ENCODE data around the gene PMEPA1.
A peak's percentile ranks its signal among the peaks of the same experiment; 100 is the strongest.

Gene PMEPA1, protein sequence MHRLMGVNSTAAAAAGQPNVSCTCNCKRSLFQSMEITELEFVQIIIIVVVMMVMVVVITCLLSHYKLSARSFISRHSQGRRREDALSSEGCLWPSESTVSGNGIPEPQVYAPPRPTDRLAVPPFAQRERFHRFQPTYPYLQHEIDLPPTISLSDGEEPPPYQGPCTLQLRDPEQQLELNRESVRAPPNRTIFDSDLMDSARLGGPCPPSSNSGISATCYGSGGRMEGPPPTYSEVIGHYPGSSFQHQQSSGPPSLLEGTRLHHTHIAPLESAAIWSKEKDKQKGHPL

DNA sequence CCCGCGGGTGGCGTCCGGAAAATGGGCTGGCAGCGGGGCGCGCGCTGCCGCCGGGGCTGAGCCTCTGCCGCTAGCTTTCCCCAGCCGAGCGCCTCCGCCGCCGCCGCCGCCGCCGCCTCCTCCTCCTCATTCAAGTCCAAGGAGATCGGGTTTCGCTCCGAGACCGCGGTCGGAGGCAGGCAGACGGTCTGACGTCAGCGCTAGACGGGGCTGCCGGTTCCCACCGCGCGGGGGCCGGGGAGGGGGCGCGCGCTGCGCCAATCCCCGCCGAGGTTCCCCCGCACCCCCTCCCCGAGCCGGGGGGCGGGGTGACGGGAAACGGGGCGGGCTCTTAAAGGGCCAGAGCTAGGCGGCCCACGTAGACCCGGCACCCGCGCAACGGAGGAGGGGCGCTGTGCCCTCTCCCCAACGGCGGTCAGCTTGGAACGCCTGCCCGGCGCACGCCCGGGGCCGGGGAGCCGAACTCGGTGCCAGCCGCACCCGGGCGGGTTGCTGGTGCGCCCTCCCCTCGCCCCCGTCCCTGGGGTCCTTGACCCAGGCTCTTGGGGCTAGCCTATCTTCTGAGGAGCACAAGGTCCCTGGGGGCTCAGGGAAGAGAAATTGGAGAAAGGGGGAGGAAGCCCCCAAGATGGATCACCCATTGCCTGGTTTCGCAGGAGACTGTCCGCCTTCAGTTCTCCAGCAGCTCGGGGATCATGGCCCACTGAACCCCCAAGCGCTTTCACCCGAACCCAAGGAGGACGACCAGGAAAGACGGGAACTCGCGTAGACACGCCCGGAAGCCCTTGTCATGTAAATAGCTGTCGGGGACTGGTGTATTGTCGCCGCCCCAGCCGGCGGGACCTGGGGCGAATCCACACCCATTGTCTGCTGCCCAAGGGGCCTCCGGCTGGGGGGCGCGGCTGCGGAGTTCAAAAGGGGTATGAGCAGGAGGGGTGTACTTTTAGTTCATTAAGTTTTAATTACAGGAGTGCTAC is at the start of gene PMEPA1:
PMEPA1 (minus strand) TSS at position 193 of the 977 bp plus-strand sequence. CDS start 433 bp downstream, outside the sequence.
- no peak for TF ChIP-seq POLR2A (IDR thresholded peaks at IDR 0.05; ENCODE audit: low read length)
- no peak for TF ChIP-seq GATA1 (IDR thresholded peaks at IDR 0.05; ENCODE audit: low read depth, low read length)
- DNase-seq, result peak; percentile 48 to 53

DNA sequence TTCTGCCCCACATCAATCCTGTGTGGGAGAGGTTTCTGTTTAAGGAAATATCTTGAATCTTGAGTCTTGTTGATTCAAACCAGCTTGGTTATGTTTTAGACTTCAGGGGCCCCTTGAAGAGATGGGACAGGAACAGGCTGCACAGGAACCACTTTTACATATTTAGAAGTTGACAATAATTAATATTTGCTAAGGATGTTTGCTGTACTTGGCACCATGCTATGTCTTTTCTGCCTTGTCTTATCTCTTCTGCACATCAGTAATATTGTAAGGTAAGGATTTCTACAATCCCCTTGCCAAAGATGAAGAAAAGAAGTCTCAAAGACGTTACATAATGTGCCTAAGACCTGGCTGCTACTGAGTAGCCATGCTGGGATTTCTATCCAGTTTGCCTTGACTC is 48.0 kb upstream of the PMEPA1 start:
- no peak for DNase-seq
- TF ChIP-seq GATA1 (IDR thresholded peaks at IDR 0.05; ENCODE audit: low read depth, low read length), result no peak
- no peak for TF ChIP-seq POLR2A (IDR thresholded peaks at IDR 0.05; ENCODE audit: low read length)

DNA sequence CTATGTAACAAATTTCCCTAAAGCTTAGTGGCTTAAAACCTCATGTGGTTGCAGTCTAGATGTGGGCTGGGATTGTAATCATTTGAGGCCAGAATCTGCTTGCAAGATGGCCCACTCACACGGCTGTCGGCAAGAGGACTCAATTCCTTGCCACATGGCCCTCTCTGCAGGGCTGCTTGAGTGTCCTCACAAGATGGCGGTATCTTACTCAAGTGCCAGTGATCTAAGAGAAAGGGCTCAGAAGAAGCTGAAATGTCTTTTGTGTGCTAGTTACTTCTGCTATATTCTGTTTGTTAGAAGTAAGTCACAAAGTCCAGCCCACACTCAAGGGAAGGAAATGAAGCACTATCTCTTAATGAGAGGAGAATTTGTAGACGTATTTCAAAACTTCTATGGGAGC is 47.1 kb upstream of the PMEPA1 start:
- no peak for TF ChIP-seq GATA1 (IDR thresholded peaks at IDR 0.05; ENCODE audit: low read depth, low read length)
- TF ChIP-seq POLR2A (IDR thresholded peaks at IDR 0.05; ENCODE audit: low read length), result no peak
- DNase-seq, result no peak

DNA sequence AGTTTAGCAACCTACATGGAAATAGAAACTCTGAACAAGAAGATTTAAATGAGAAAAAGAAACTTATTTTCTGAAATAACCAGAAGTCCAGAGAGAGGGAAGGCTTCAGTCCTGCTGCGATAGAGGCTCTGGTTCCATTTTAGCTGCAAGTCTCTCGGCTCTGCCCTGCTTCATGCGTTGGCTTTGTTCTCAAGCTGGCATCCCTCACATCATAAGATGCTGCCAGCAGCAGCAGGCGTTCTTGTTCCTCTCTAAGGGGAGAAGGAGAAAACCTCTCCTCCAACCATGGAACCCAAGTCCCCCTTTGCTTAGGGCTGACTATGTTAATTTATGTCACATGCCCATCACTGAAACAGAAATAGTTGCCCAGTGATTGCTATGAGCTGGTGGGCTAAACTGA is 46.4 kb upstream of the PMEPA1 start:
- TF ChIP-seq GATA1 (IDR thresholded peaks at IDR 0.05; ENCODE audit: low read depth, low read length), result no peak
- no peak for TF ChIP-seq POLR2A (IDR thresholded peaks at IDR 0.05; ENCODE audit: low read length)
- DNase-seq, result no peak

DNA sequence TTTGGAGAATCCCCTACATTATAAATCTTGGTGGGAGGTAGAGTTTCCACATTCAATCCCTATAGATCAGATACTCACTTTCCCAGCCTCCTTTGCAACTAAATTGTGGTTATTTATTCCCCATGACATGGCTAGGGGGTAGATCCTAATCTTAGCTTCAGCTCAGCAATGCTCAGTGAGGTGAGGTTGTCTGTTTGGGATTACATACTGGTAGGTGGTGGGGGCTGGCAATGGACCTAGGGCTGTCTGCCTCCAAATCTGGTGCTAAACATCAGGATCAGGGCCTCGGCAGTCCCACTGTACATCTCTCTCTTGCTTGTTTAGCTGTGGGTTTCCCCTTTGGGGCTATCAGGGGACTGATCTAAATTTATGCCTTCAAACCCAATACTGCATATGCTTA is 45.8 kb upstream of the PMEPA1 start:
- no peak for DNase-seq
- TF ChIP-seq GATA1 (IDR thresholded peaks at IDR 0.05; ENCODE audit: low read depth, low read length) (no peak), POLR2A (IDR thresholded peaks at IDR 0.05; ENCODE audit: low read length) (no peak)

DNA sequence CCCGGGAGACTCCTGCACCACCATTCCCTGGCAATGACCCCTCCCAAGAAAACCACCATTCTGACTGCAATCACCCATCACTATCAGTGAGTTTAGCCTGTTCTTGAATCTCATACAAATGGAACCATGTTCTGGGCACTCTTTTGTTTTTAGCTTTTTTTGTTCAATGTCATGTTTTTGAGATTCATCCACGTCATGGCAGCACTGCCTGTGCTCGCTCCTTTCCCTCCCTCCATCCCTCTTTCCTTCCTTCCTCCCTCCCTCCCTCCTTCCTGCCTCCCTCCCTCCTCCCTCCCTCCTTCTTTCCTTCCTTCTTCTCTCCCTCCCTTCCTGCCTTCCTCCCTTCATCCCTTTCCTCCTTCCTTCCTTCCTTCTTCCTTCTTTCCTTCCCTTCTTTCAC is 44.4 kb upstream of the PMEPA1 start:
- TF ChIP-seq GATA1 (IDR thresholded peaks at IDR 0.05; ENCODE audit: low read depth, low read length), result no peak
- TF ChIP-seq POLR2A (IDR thresholded peaks at IDR 0.05; ENCODE audit: low read length), result no peak
- DNase-seq, result no peak

DNA sequence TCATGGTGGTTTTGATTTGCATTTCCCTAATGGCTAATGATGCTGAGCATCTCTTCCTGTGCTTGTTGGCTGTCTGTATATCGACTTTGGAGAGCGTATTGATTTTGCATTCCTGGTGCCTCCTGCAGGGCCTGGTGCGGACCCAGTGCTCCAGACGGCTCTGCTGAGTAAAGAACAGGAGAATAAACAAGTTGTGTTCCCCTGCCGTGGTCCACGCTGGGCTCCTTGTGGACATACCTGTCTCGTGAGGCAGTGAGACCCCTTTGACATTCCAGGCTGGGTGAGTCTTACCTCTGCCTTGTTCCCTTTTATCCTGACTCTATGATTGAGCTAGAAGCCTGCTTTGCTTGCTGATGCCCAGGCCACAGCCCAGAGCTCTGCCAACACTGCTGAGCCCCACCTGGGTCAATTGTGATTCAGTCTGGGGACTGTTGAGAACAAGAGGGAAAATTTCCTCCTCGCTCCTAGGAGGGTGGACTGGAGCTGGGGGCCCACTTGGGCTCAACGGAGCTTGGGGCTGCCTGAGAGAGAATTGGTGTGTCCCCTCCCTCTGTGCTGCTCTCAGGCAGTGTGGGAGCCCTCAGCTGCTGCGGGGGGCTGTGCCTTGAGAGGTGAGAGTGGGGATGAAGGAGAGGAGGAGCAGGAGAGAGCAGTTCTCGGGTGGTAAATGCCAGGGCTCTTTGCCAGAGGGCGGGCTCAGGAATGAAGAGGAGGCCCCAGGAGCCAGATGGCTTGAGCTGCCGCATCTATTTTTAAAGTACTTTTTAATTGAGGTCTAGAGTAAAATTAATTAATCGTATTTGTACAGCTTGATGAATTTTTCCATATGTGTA is 43.7 kb upstream of the PMEPA1 start:
- no peak for DNase-seq
- TF ChIP-seq POLR2A (IDR thresholded peaks at IDR 0.05; ENCODE audit: low read length), result no peak
- no peak for TF ChIP-seq GATA1 (IDR thresholded peaks at IDR 0.05; ENCODE audit: low read depth, low read length)

DNA sequence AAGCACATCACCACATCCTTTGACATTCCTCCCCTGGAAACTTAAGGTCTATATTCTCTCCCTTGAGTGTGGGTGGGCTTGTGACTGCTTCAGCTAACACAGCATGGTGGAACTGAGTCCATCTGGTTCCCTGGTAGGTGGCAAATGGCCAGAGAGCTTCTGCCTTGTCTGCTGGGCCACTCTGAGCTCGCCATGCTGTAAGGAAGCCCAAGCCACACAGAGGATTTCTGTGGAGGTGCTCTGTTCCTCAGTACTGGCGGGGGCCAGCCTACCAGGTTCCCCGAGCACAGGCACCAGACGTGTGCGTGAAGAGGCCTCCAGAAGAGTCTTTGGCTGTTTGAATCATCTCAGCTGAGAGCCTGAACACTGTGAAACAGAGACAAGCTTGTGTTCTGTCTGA is 41.6 kb upstream of the PMEPA1 start:
- DNase-seq, result no peak
- no peak for TF ChIP-seq GATA1 (IDR thresholded peaks at IDR 0.05; ENCODE audit: low read depth, low read length)

DNA sequence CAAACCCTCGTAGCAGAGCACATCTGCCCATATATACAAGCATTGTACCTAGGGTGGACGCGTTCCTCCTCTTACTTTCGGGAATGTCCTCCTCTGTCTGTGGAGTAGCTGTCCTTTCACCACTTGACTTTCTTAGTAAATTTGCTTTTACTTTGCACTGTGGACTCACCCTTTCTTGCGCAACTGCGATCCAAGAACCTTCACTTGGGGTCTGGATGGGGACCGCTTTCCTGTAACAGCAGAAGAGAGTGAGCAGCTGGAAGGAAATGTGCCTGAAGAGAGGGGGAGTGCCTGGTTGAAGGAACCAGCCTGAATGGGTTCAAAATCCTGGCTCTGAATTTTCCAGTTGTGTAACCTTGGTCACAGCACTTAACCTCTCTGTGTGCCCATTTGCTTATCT is 40.1 kb upstream of the PMEPA1 start:
- TF ChIP-seq POLR2A (IDR thresholded peaks at IDR 0.05; ENCODE audit: low read length), result no peak
- TF ChIP-seq GATA1 (IDR thresholded peaks at IDR 0.05; ENCODE audit: low read depth, low read length), result no peak
- no peak for DNase-seq

DNA sequence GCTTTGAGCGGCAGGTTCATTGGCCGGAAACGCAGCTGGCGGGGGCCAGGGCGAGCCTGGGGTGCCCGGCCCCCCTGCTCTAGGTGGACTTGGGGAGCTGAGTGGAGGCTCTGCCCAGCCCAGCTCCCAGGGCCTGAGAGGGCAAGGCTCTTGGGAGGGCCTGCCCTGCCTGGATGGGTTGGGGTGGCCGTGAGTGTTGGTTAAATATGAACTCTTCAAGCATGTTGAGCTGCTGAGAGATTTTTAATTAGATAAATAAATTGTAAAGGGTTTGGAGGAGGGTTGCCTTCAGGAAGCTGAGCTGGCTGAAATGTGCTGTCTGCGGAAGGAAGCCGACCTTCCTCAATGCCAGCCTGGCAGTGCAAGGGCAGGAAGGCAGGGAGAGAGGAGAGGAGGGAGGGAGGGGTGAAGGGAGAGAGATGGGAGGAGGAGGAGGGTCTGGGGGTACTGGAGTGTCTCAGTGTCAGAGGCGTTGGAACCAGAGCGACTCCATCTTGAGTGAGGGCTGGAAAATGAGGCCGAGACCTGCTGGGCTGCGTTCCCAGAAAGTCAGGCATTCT is 39.4 kb upstream of the PMEPA1 start:
- DNase-seq, result no peak
- TF ChIP-seq GATA1 (IDR thresholded peaks at IDR 0.05; ENCODE audit: low read depth, low read length), result no peak
- no peak for TF ChIP-seq POLR2A (IDR thresholded peaks at IDR 0.05; ENCODE audit: low read length)

DNA sequence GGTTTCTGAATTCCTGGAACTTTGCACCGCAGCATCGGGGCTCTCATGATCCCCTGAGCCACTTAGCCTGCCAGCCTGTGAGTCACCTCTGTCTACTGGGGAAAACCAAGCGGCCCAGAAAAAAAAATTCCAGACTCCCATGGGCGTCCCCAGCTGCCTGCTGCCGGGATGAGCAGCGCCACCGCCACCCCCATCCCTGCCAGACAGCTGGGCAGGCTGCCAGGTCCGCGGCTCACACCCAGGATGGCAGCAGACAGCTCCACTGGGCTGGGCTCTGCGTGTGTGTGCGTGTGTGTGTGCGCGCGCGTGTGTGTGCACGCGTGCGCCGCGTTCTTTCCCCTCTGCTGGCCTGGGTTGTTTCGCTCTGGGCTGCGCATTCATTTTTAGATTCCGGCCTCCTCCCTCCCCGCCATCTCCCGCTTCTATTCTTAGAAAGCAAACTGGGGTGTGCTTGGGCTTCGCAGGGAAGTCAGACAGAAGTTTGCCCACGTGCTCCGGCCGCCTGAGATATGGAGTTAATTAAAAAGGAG is 38.9 kb upstream of the PMEPA1 start:
- TF ChIP-seq GATA1 (IDR thresholded peaks at IDR 0.05; ENCODE audit: low read depth, low read length), result no peak
- no peak for TF ChIP-seq POLR2A (IDR thresholded peaks at IDR 0.05; ENCODE audit: low read length)
- peak in 1 of 2 experiments; percentile 4 for DNase-seq

DNA sequence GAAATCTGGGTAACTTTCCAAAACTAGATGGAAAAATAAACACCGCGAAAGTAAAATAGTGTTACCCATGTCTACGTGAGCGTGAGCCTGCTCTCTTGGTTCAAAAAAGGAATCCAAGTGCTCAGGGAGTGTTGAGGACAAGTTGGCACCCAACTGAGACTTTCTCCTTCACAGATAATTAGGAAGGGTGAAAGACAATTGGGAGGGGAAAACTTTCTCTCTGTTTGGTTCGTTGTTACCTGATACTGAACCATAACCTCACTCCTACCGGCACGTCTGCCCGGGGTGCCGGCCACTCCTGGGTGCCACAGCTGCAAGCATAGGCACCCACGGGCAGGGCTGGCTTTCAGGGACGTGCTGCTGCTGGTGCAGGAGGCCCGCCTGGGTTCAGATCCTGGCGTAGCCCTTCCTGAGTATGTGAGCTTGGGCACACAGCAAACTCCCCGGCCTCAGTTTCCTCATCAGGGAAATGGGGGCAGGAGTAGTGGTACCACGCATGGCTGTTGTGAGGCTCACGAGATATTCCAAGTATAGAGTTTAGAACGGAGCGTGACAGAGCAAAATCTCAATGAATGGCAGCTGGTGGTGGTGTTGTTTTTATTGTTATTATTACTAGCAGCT is 38.2 kb upstream of the PMEPA1 start:
- TF ChIP-seq GATA1 (IDR thresholded peaks at IDR 0.05; ENCODE audit: low read depth, low read length) (no peak), POLR2A (IDR thresholded peaks at IDR 0.05; ENCODE audit: low read length) (no peak)
- no peak for DNase-seq

Measured in erythroblast (primary cell).